ENCODE measurements around the gene RHOF.

Gene RHOF

DNA sequence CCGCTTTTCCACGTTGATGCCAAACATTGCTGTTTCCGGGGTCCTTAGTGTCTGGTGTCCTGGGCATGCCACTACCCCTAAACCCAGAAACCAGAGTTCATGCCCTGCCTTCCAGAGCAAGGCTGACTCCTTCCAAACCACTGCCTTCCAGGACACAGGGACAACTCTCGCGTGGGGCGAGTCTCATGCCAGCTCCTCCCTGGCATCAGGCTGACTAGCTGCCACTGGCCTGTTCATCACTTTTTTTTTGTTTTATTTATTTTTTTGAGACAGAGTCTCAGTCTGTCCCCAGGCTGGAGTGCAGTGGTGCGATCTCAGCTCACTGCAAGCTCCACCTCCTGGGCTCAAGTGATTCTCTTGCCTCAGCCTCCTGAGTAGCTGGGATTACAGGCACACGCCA is 15.1 kb upstream of the RHOF start:
- no peak overlapping the region for H3K4me3 ChIP-seq
- no peak overlapping the region for H3K27ac ChIP-seq
- DNase-seq (ENCODE audit: low spot score), result no peak
- TF ChIP-seq CTCF (IDR thresholded peaks at IDR 0.05), result no peak

GRCh38 chr12:121807642-121808347 is 14.3 kb upstream of the RHOF start:
- Histone ChIP-seq H3K27ac (no peak overlapping the region), H3K4me3 (no peak overlapping the region)
- DNase-seq (ENCODE audit: low spot score), result no peak
- no peak for TF ChIP-seq CTCF (IDR thresholded peaks at IDR 0.05)

- peak overlapping the region; percentile 77 to 100 for H3K27ac ChIP-seq
- no peak for DNase-seq (ENCODE audit: low spot score)
- H3K4me3 ChIP-seq, result peak overlapping the region; percentile 94
- no peak for TF ChIP-seq CTCF (IDR thresholded peaks at IDR 0.05)
Observed at GRCh38 chr12:121806546-121807423, 13.3 kb upstream of the RHOF start.

- H3K27ac ChIP-seq, result peak overlapping the region; percentile 77 to 100
- no peak for TF ChIP-seq CTCF (IDR thresholded peaks at IDR 0.05)
- no peak for DNase-seq (ENCODE audit: low spot score)
- peak overlapping the region; percentile 94 for H3K4me3 ChIP-seq
Observed at GRCh38 chr12:121806009-121806545, 12.6 kb upstream of the RHOF start.

GRCh38 chr12:121805171-121806008 is 11.9 kb upstream of the RHOF start:
- DNase-seq (ENCODE audit: low spot score), result no peak
- Histone ChIP-seq H3K27ac (peak overlapping the region; percentile 100), H3K4me3 (peak overlapping the region; percentile 94)
- no peak for TF ChIP-seq CTCF (IDR thresholded peaks at IDR 0.05)

GRCh38 chr12:121804417-121805111 is 11.1 kb upstream of the RHOF start:
- DNase-seq (ENCODE audit: low spot score), result no peak
- Histone ChIP-seq H3K27ac (peak overlapping the region; percentile 100), H3K4me3 (peak overlapping the region; percentile 94)
- no peak for TF ChIP-seq CTCF (IDR thresholded peaks at IDR 0.05)

Measured in coronary artery (tissue), 2 donors.